NOMO-1 treated with DMSO at 0.1 percent for 48 hours (cell line): ENCODE results near the gene OR1J2.

Experiments used
- DNase-seq: peaks from one replicate; lab custom pipeline; 2025; ENCODE audit not compliant: unreplicated experiment; lab: John Stamatoyannopoulos, UW

Gene OR1J2

DNA sequence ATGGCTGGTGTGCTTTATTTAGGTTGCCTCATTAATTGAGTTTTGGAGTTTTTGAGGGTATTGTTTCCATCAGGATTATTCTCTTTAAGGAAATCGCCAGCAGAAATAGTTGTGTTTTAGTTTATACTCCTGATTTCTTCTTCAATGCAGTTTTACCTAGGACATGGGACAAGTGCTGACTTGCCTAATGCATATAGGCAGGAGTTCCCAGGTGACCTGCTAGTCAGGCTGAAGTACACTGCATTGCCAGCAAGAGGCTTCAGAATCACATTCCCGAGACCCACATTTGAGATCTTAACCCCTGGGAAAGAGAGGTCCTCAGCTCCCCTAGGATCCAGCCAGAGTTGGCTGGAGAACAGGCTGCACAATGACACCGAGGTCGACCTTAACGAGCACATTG, 40.8 kb downstream of the OR1J2 start:
- no peak for DNase-seq

DNA sequence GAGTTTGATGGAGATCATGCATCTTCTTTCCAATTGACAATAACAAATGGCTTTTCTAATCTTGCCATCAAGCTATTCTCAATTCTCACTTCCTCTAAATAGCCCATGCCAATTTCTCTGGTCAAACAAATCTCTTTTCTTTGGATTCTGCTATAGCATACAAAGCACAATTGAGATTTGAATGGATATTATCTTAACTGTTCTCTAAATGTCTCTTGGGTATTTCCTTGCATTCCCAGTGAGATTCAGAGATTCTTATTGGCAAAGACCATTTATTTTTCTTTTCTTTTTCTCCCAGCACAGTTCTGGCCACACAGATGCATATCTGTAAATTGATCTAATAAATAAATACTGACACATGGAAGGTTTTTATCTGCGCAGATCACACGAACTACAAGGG, 42.2 kb downstream of the OR1J2 start, which contains the start of gene OR1N2:
Gene OR1N2 (plus strand): TSS at position 301 of the 400 bp plus-strand sequence. CDS start 100 bp downstream, outside the sequence.
- DNase-seq = no peak
